ENCODE data around the gene CD9. TPM values are rescaled to one million over a fixed set of nuclear protein-coding genes. Genes with fewer than 3 reads are reported as not detected.
"Not testable (repeated sequence)": the region's sequence is repeated elsewhere in the genome, so short reads cannot be mapped to it uniquely, and the experiment has no call there.

Gene CD9
- total and polyA plus RNA-seq, 2 donors (not counting 3 experiments of a cell fraction or from before 2014, with no cell fraction given) = 379 to 1,225 TPM

GRCh38 chr12:6189028-6189427 is 11.2 kb upstream of the CD9 start:
- dilution Hi-C loops (cut with MboI; ENCODE audit: extremely low pct_ligation_motif_present, low sequenced_read_pairs) = no loop called here
- intact Hi-C loops (cut with micrococcal nuclease) = no loop called here
- H3K9me3 ChIP-seq (replicated peaks; ENCODE audit: control insufficient read depth, insufficient read depth, low read length) = no peaks in the 10 kb centered on the region
- H3K4me3 ChIP-seq (replicated peaks in 1 of 3; ENCODE audit: insufficient read depth in 1 of 3, low read depth in 1 of 3, low read length in 3 of 3) = no peak overlapping the region
- no peak overlapping the region for H2AFZ ChIP-seq (ENCODE audit: low read depth, low read length)
- DNase-seq (ENCODE audit: low read depth, low spot score) = no peak
- no peak overlapping the region for H3K4me2 ChIP-seq (ENCODE audit: insufficient read depth, low read length)
- no peak for FAIRE-seq
- TF ChIP-seq POLR2A (IDR thresholded peaks at IDR 0.05; ENCODE audit: low read depth, low read length) (no peak), EZH2 (IDR thresholded peaks at IDR 0.05; ENCODE audit: borderline replicate concordance, low read depth, low read length, severe bottlenecking) (no peak), FOS (IDR thresholded peaks at IDR 0.05; ENCODE audit: borderline replicate concordance, insufficient read depth, low read length) (no peak), JUN (IDR thresholded peaks at IDR 0.05; ENCODE audit: borderline replicate concordance, insufficient read depth, insufficient read length, low read depth) (no peak), GATA2 (IDR thresholded peaks at IDR 0.05; ENCODE audit: insufficient read depth, insufficient read length, low read depth, low read length) (no peak), CTCF (IDR thresholded peaks at IDR 0.05; ENCODE audit: extremely low read depth in 1 of 2, insufficient read depth in 1 of 2, low read depth in 1 of 2, low read length in 2 of 2) (no peak), MAX (IDR thresholded peaks at IDR 0.05; ENCODE audit: insufficient read depth, insufficient read length) (no peak), MYC (IDR thresholded peaks at IDR 0.05; ENCODE audit: low read depth, low read length) (no peak), POLR2AphosphoS5 (IDR thresholded peaks at IDR 0.05; ENCODE audit: insufficient read depth, low read depth, low read length) (no peak)
- no peak overlapping the region for H3K9ac ChIP-seq (replicated peaks; ENCODE audit: extremely low read depth, insufficient read depth, low read length)
- H3K27me3 ChIP-seq (ENCODE audit: control insufficient read depth in 2 of 2, insufficient read depth in 2 of 2, low read length in 2 of 2) = no peaks in the 10 kb centered on the region
- H3K79me2 ChIP-seq (ENCODE audit: control insufficient read depth, insufficient read depth, low read length) = peaks cover 2% of the 10 kb centered on the region
- H3K9me1 ChIP-seq (replicated peaks; ENCODE audit: control insufficient read depth, extremely low read depth, insufficient read depth, low read length) = no peaks in the 10 kb centered on the region
- no peaks in the 10 kb centered on the region for H3K4me1 ChIP-seq (ENCODE audit: control insufficient read depth, extremely low read depth, insufficient read depth, low read length)
- no TSS peak for BruUV-seq (replicated peaks)
- H3K27ac ChIP-seq (ENCODE audit: insufficient read depth, low read depth, low read length) = no peak overlapping the region
- H3K36me3 ChIP-seq (ENCODE audit: control insufficient read depth in 2 of 2, extremely low read depth in 1 of 2, insufficient read depth in 2 of 2, low read length in 2 of 2) = no peaks in the 10 kb centered on the region
- CTCF ChIA-PET = interaction anchor here (1.1 to 1.2 kb wide), 2 partner anchors 87 to 96 kb away, joined by 3 read pairs; no protein-coding TSS in a partner anchor
- no peaks in the 10 kb centered on the region for H4K20me1 ChIP-seq (replicated peaks; ENCODE audit: control insufficient read depth, extremely low read depth, insufficient read depth, low read length)
- POLR2A ChIA-PET = no interaction called here

- H3K9me1 ChIP-seq (replicated peaks; ENCODE audit: control insufficient read depth, extremely low read depth, insufficient read depth, low read length); H3K4me3 ChIP-seq (replicated peaks in 1 of 3; ENCODE audit: insufficient read depth in 1 of 3, low read depth in 1 of 3, low read length in 3 of 3); H3K27ac ChIP-seq (ENCODE audit: insufficient read depth, low read depth, low read length); POLR2A ChIA-PET; H4K20me1 ChIP-seq (replicated peaks; ENCODE audit: control insufficient read depth, extremely low read depth, insufficient read depth, low read length); H3K4me2 ChIP-seq (ENCODE audit: insufficient read depth, low read length); H3K36me3 ChIP-seq (ENCODE audit: control insufficient read depth in 2 of 2, extremely low read depth in 1 of 2, insufficient read depth in 2 of 2, low read length in 2 of 2); intact Hi-C loops (cut with micrococcal nuclease); H2AFZ ChIP-seq (ENCODE audit: low read depth, low read length); DNase-seq (ENCODE audit: low read depth, low spot score); H3K9ac ChIP-seq (replicated peaks; ENCODE audit: extremely low read depth, insufficient read depth, low read length); dilution Hi-C loops (cut with MboI; ENCODE audit: extremely low pct_ligation_motif_present, low sequenced_read_pairs); H3K4me1 ChIP-seq (ENCODE audit: control insufficient read depth, extremely low read depth, insufficient read depth, low read length); FAIRE-seq; H3K27me3 ChIP-seq (ENCODE audit: control insufficient read depth in 2 of 2, insufficient read depth in 2 of 2, low read length in 2 of 2); H3K9me3 ChIP-seq (replicated peaks; ENCODE audit: control insufficient read depth, insufficient read depth, low read length); H3K79me2 ChIP-seq (ENCODE audit: control insufficient read depth, insufficient read depth, low read length): not testable (repeated sequence)
- CTCF ChIA-PET = interaction anchor here (1.1 to 1.2 kb wide), 2 partner anchors 86 to 95 kb away, joined by 3 read pairs; no protein-coding TSS in a partner anchor
- TSS peak; percentile 93 for BruUV-seq (replicated peaks)
Observed at GRCh38 chr12:6189952-6190598, 10.1 kb upstream of the CD9 start.
